ENCODE results near the gene FOXR2. TPM values are rescaled to one million over a fixed set of nuclear protein-coding genes. Genes with fewer than 3 reads are reported as not detected.

Gene FOXR2
- polyA plus RNA-seq, 2 of the 4 experiments (the other 2 are of a cell fraction): not detected

GRCh38 chrX:55648434-55648833 lies 25.2 kb downstream of the FOXR2 start:
- TF ChIP-seq GATA3 (IDR thresholded peaks at IDR 0.05; ENCODE audit: borderline replicate concordance): no peak
- no peak for TF ChIP-seq USF2 (IDR thresholded peaks at IDR 0.05)
- TF ChIP-seq TFCP2L1 (CRISPR knock-in tag; IDR thresholded peaks at IDR 0.05): no peak
- TF ChIP-seq CTCF (IDR thresholded peaks at IDR 0.05): no peak
- no peak for TF ChIP-seq CBX8 (IDR thresholded peaks at IDR 0.05)
- no peak for TF ChIP-seq RAD21 (conservative IDR thresholded peaks at IDR 0.05 in 1 of 2, IDR thresholded peaks at IDR 0.05 in 1 of 2)
- TF ChIP-seq RARB (CRISPR knock-in tag; IDR thresholded peaks at IDR 0.05): no peak
- FAIRE-seq: no peak

GRCh38 chrX:55659931-55660330 lies 36.7 kb downstream of the FOXR2 start:
- Histone ChIP-seq H3K9me3 (no peaks in the 10 kb centered on the region), H3K4me2 (no peak overlapping the region), H3K27ac (no peak overlapping the region), H3K4me1 (no peaks in the 10 kb centered on the region), H3K4me3 (no peak overlapping the region)
- POLR2A ChIA-PET: no interaction called here
- DNase-seq (ENCODE audit: low read depth in 1 of 2, low spot score in 1 of 2) (no peak), FAIRE-seq (no peak), ATAC-seq (no peak)
- TF ChIP-seq KDM1A (IDR thresholded peaks at IDR 0.05; ENCODE audit: low read depth) (no peak), ZFP36 (IDR thresholded peaks at IDR 0.05; ENCODE audit: borderline replicate concordance, partially characterized antibody) (no peak), BHLHE40 (IDR thresholded peaks at IDR 0.05; ENCODE audit: low read depth, low read length) (no peak), EHMT2 (IDR thresholded peaks at IDR 0.05; ENCODE audit: low read depth) (no peak), RCOR1 (IDR thresholded peaks at IDR 0.05; ENCODE audit: low read depth, low read length) (no peak), SMC3 (IDR thresholded peaks at IDR 0.05) (no peak), CBX8 (IDR thresholded peaks at IDR 0.05) (no peak), MAFK (IDR thresholded peaks at IDR 0.05; ENCODE audit: partially characterized antibody) (no peak), HDAC2 (IDR thresholded peaks at IDR 0.05) (no peak), FOSL2 (IDR thresholded peaks at IDR 0.05) (no peak), FOSL2 (CRISPR knock-in tag; IDR thresholded peaks at IDR 0.05) (no peak), HEYL (CRISPR knock-in tag; IDR thresholded peaks at IDR 0.05) (no peak)
- 0% methylated on average over 2 of the region's 2 CpGs for WGBS (ENCODE audit: missing lambda C conversion rate)
- CTCF ChIA-PET: no interaction called here

More at GRCh38 chrX:55648434-55648833, 25.2 kb downstream of the FOXR2 start:
- no peak overlapping the region for H3K27ac ChIP-seq
- H3K4me2 ChIP-seq: no peak overlapping the region
- no peaks in the 10 kb centered on the region for H3K4me1 ChIP-seq
- no peaks in the 10 kb centered on the region for H3K9me3 ChIP-seq
- CTCF ChIA-PET: no interaction called here
- ATAC-seq (no peak), DNase-seq (ENCODE audit: low read depth in 1 of 2, low spot score in 1 of 2) (no peak)
- POLR2A ChIA-PET: no interaction called here
- 50% methylated on average over 4 of the region's 5 CpGs for WGBS (ENCODE audit: missing lambda C conversion rate)
- no peak overlapping the region for H3K4me3 ChIP-seq

- Histone ChIP-seq H3K4me1 (no peaks in the 10 kb centered on the region), H3K27ac (no peak overlapping the region), H3K4me3 (no peak overlapping the region), H3K9me3 (no peaks in the 10 kb centered on the region), H3K4me2 (no peak overlapping the region)
- ATAC-seq (no peak), FAIRE-seq (peak; percentile 91), DNase-seq (ENCODE audit: low read depth in 1 of 2, low spot score in 1 of 2) (no peak)
- CTCF ChIA-PET: no interaction called here
- no peak for TF ChIP-seq RFX5 (IDR thresholded peaks at IDR 0.05)
- no peak for TF ChIP-seq CHD2 (IDR thresholded peaks at IDR 0.05; ENCODE audit: low read length, partially characterized antibody)
- no peak for TF ChIP-seq FOSB (CRISPR knock-in tag; IDR thresholded peaks at IDR 0.05)
- no peak for TF ChIP-seq SREBF2 (IDR thresholded peaks at IDR 0.05)
- no peak for TF ChIP-seq EHF (CRISPR knock-in tag; IDR thresholded peaks at IDR 0.05)
- TF ChIP-seq ZSCAN20 (CRISPR knock-in tag; IDR thresholded peaks at IDR 0.05): no peak
- no peak for TF ChIP-seq TP53 (CRISPR knock-in tag; IDR thresholded peaks at IDR 0.05)
- TF ChIP-seq KDM1A (IDR thresholded peaks at IDR 0.05; ENCODE audit: low read depth): no peak
- TF ChIP-seq HOXB13 (CRISPR knock-in tag; IDR thresholded peaks at IDR 0.05; ENCODE audit: low read depth): no peak
- TF ChIP-seq CEBPB (IDR thresholded peaks at IDR 0.05): no peak
- no peak for TF ChIP-seq EHMT2 (IDR thresholded peaks at IDR 0.05; ENCODE audit: low read depth)
- no peak for TF ChIP-seq ZNF302 (CRISPR knock-in tag; IDR thresholded peaks at IDR 0.05)
- no peak for TF ChIP-seq MAZ (IDR thresholded peaks at IDR 0.05; ENCODE audit: borderline replicate concordance, low read depth, low read length)
- POLR2A ChIA-PET: no interaction called here
- WGBS (ENCODE audit: missing lambda C conversion rate): 7% methylated on average over 3 of the region's 3 CpGs
Observed at GRCh38 chrX:55663584-55663983, 40.4 kb downstream of the FOXR2 start.
